ENCODE data around the gene UST.

GRCh38 chr6:148825492-148825891 lies 78.7 kb downstream of the UST start:
- TF ChIP-seq CTCF (IDR thresholded peaks at IDR 0.05 in 4 of 5, conservative IDR thresholded peaks at IDR 0.05 in 1 of 5) (no peak), POLR2A (IDR thresholded peaks at IDR 0.05) (no peak)

All from gastrocnemius medialis (tissue), 4 donors.